Prostate gland (tissue), 2 donors: ENCODE results near the gene VWF.

Source experiments
- CTCF ChIP-seq, 4 experiments: fragments of 200-600 bp in 2 of 4; fragments of 450-650 bp in 2 of 4; sonication (generic) in 2 of 4; IDR thresholded peaks; 1 replicate in 3 of 4; 2 replicates in 1 of 4; pipeline ENCODE4 v1.5.1; 2016 to 2019; ENCODE audit warnings: antibody characterized with exemption in 4 of 4, mild to moderate bottlenecking in 2 of 4, moderate library complexity in 2 of 4
- POLR2A ChIP-seq: fragments of 450-650 bp; IDR thresholded peaks from one replicate; pipeline ENCODE4 v1.6.1; 2016; ENCODE audit warnings: antibody characterized with exemption, mild to moderate bottlenecking
- POLR2AphosphoS5 ChIP-seq: sonication (generic); formaldehyde crosslinking; IDR thresholded peaks from one replicate; pipeline ENCODE4 v1.6.1; 2017; ENCODE audit warnings: antibody characterized with exemption

- TF ChIP-seq CTCF (IDR thresholded peaks at IDR 0.05) (no peak), POLR2A (no peak), POLR2AphosphoS5 (no peak)
Measured at GRCh38 chr12:6049992-6050391, 74.5 kb downstream of the VWF start.
